ENCODE results near the gene HDAC9.

- TF ChIP-seq CTCF (IDR thresholded peaks at IDR 0.05; ENCODE audit: insufficient read depth, low read depth, low read length) (no peak), EZH2 (IDR thresholded peaks at IDR 0.05; ENCODE audit: insufficient read depth, low read length) (no peak)
Observed at GRCh38 chr7:18530224-18531179, 35.0 kb downstream of the HDAC9 start.

Data from astrocyte (in vitro differentiated cells and primary cell).